Liver (tissue), 9 donors: ENCODE measurements around the gene ARHGEF16. TPM values are rescaled to one million over a fixed set of nuclear protein-coding genes. Genes with fewer than 3 reads are reported as not detected.

Experiments
- DNase-seq: peaks from one replicate; pipeline ENCODE4 v3.0.0-alpha.2; 2017; ENCODE audit warnings: low spot score
- H3K27ac ChIP-seq, 2 donors: one replicate each; pipeline ENCODE4 v1.7.0; 2013; ENCODE audit warnings: inconsistent platforms in 2 of 2, low read length in 2 of 2, control low read depth in 1 of 2, low read depth in 1 of 2, mild to moderate bottlenecking in 1 of 2
- H3K27me3 ChIP-seq, 4 donors: one replicate each; pipeline versions ENCODE4 v1.6.1 to v1.7.0; 2013; ENCODE audit warnings: low read length in 3 of 4, inconsistent platforms in 1 of 4, mild to moderate bottlenecking in 1 of 4, moderate library complexity in 1 of 4; ENCODE audit not compliant: control insufficient read depth in 4 of 4, insufficient read depth in 4 of 4
- H3K36me3 ChIP-seq, 4 donors: one replicate each; pipeline versions ENCODE4 v1.6.1 to v1.7.0; 2013; ENCODE audit warnings: low read length in 3 of 4, mild to moderate bottlenecking in 3 of 4, low read depth in 1 of 4, moderate library complexity in 1 of 4; ENCODE audit not compliant: control insufficient read depth in 4 of 4, insufficient read depth in 3 of 4
- H3K4me1 ChIP-seq, 4 donors: one replicate each; pipeline versions ENCODE4 v1.6.1 to v1.7.0; 2013; ENCODE audit warnings: low read length in 3 of 4, mild to moderate bottlenecking in 3 of 4, moderate library complexity in 1 of 4; ENCODE audit not compliant: control insufficient read depth in 4 of 4, insufficient read depth in 4 of 4
- H3K4me3 ChIP-seq, 3 donors: one replicate each; pipeline versions ENCODE4 v1.6.1 to v1.7.0; 2013; ENCODE audit warnings: low read length in 3 of 3, control low read depth in 1 of 3, low read depth in 1 of 3, mild to moderate bottlenecking in 1 of 3
- H3K9ac ChIP-seq, 2 donors: one replicate each; pipeline ENCODE4 v1.7.0; 2013; ENCODE audit warnings: low read length in 2 of 2, mild to moderate bottlenecking in 2 of 2, moderate library complexity in 2 of 2, control low read depth in 1 of 2, low read depth in 1 of 2
- H3K9me3 ChIP-seq, 4 donors: one replicate each; pipeline versions ENCODE4 v1.6.1 to v1.7.0; 2013; ENCODE audit warnings: low read length in 3 of 4; ENCODE audit not compliant: control insufficient read depth in 4 of 4
- EGR1 ChIP-seq, 2 donors: IDR thresholded peaks; 2 replicates each; pipeline ENCODE4 v1.6.1; 2016 to 2018; ENCODE audit warnings: antibody characterized with exemption in 2 of 2, low read depth in 2 of 2
- FOXA1 ChIP-seq: IDR thresholded peaks from 2 replicates; pipeline ENCODE4 v1.6.1; 2016; ENCODE audit warnings: antibody characterized with exemption
- FOXA2 ChIP-seq: IDR thresholded peaks from 2 replicates; pipeline ENCODE4 v1.6.1; 2016; ENCODE audit warnings: antibody characterized with exemption
- GABPA ChIP-seq, 2 donors: IDR thresholded peaks in 1 of 2; conservative IDR thresholded peaks in 1 of 2; 2 replicates each; pipeline ENCODE4 v1.6.1; 2016; ENCODE audit warnings: antibody characterized with exemption in 2 of 2, mild to moderate bottlenecking in 1 of 2, moderate library complexity in 1 of 2
- HNF4A ChIP-seq, 2 donors: conservative IDR thresholded peaks; 2 replicates each; pipeline ENCODE4 v1.6.1; 2016; ENCODE audit warnings: antibody characterized with exemption in 2 of 2, mild to moderate bottlenecking in 2 of 2
- HNF4G ChIP-seq: IDR thresholded peaks from 2 replicates; pipeline ENCODE4 v1.6.1; 2016; ENCODE audit warnings: antibody characterized with exemption
- JUND ChIP-seq, 2 donors: IDR thresholded peaks; 2 replicates each; pipeline ENCODE4 v1.6.1; 2016; ENCODE audit warnings: antibody characterized with exemption in 2 of 2
- NR2F2 ChIP-seq: IDR thresholded peaks from 2 replicates; pipeline ENCODE4 v1.6.1; 2016; ENCODE audit warnings: antibody characterized with exemption
- RAD21 ChIP-seq, 2 donors: IDR thresholded peaks; 2 replicates each; pipeline ENCODE4 v1.6.1; 2016; ENCODE audit warnings: antibody characterized with exemption in 2 of 2, mild to moderate bottlenecking in 2 of 2
- RXRA ChIP-seq, 2 donors: IDR thresholded peaks; 2 replicates each; pipeline ENCODE4 v1.6.1; 2017 to 2018; ENCODE audit warnings: antibody characterized with exemption in 2 of 2, mild to moderate bottlenecking in 1 of 2
- SP1 ChIP-seq: IDR thresholded peaks from 2 replicates; pipeline ENCODE4 v1.6.1; 2018; ENCODE audit warnings: antibody characterized with exemption, mild to moderate bottlenecking
- TAF1 ChIP-seq: conservative IDR thresholded peaks from 2 replicates; pipeline ENCODE4 v1.6.1; 2016; ENCODE audit warnings: antibody characterized with exemption, mild to moderate bottlenecking
- YY1 ChIP-seq: IDR thresholded peaks from 2 replicates; pipeline ENCODE4 v1.6.1; 2016; ENCODE audit warnings: antibody characterized with exemption, mild to moderate bottlenecking
- WGBS: extraction: QIAGEN DNeasy Blood & Tissue Kit; methylation state at CpG from one replicate; pipeline ENCODE4 v1.1.7; 2013; 5-methylcytosine and 5-hydroxymethylcytosine counted together
- polyA plus RNA-seq, 2 donors: library from polyadenylated mRNA; stranded (reverse) in 1 of 2; unstranded in 1 of 2; fragments of 200-250 nt in 1 of 2; fragments of >200 nt in 1 of 2; fragmentation: Nextera tagmentation in 1 of 2; extraction: Ambion mirVana in 1 of 2; gene quantifications; one replicate each; pipeline versions ENCODE4 v1.2.1 to v1.2.3, GENCODE V29; 2013 to 2015
- total RNA-seq, 2 donors: library from RNA; depleted of rRNA; stranded (reverse); fragments of >200 nt; gene quantifications; one replicate each; pipeline ENCODE4 v1.2.3, GENCODE V29; 2014
- TF ChIP-seq, protein P1 (sequence below): IDR thresholded peaks from 2 replicates; pipeline ENCODE4 v1.6.1; 2016; ENCODE audit warnings: antibody characterized with exemption
- TF ChIP-seq, protein P2 (sequence below): IDR thresholded peaks from 2 replicates; pipeline ENCODE4 v1.6.1; 2016; ENCODE audit warnings: antibody characterized with exemption
- TF ChIP-seq, protein P3 (sequence below): fragments of 150-350 bp; IDR thresholded peaks from 2 replicates; pipeline ENCODE4 v1.5.1; 2017; ENCODE audit warnings: improper control_type of control experiment, low read depth, low read length; ENCODE audit not compliant: missing input control
- TF ChIP-seq, protein P4 (sequence below): IDR thresholded peaks from 2 replicates; pipeline ENCODE4 v1.6.1; 2016; ENCODE audit warnings: antibody characterized with exemption
- TF ChIP-seq, protein P5 (sequence below): IDR thresholded peaks from 2 replicates; pipeline ENCODE4 v1.6.1; 2016; ENCODE audit warnings: antibody characterized with exemption, mild to moderate bottlenecking
- donor health status: healthy.
- donor health status: healthy.
- donor health status: healthy.
- donor health status: healthy.
- donor health status: healthy.

Gene ARHGEF16
- total and polyA plus RNA-seq, 4 donors = 0.65 to 5.6 (median 2.8) TPM

DNA sequence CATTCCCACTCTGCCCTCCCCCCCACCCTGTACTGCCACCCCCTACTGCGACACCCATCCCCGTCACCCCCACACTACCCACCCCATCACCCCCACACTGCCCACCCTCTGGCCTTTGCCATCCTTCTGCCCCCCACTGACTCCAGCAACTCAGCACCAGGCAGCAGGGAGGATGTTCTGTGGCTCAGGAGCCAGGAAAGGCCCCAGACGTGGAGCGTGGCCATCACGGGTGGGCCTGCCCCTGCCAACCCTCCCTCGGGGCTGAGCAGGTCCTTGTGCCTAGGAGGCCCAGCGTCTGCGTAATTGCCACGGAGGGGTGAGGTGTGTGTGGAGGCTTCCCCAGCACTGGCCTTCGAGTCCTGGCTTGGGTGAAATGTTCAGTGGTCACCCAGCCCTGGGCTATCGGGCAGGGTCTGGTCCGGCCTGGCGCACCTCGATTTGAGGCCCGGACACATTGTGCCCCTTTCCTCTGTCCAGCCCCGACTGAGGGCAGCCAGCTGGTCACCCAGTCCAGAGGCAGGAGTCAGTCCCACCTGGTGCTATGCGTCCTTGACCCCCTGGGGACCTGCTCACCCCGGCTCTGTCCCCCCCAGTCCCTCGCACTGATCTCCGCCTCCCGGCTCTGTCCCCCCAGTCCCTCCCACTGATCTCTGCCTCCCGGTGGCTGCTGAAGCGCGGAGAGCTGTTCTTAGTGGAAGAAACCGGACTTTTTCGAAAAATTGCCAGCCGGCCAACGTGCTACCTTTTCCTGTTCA is 23.0 kb downstream of the ARHGEF16 start:
- DNase-seq = no peak

More for the DNA sequence above, 23.0 kb downstream of the ARHGEF16 start:
- Histone ChIP-seq H3K4me1 (peaks cover 0 to 9% (median 6%) of the 10 kb centered on the region in 4 donors), H3K27ac (no peak overlapping the region), H3K9ac (no peak overlapping the region), H3K36me3 (no peaks in the 10 kb centered on the region), H3K27me3 (no peaks in the 10 kb centered on the region), H3K9me3 (no peaks in the 10 kb centered on the region), H3K4me3 (no peak overlapping the region)
- 82% methylated on average over 28 of the region's 28 CpGs for WGBS
- TF ChIP-seq GABPA (IDR thresholded peaks at IDR 0.05 in 1 of 2, conservative IDR thresholded peaks at IDR 0.05 in 1 of 2) (no peak), JUND (IDR thresholded peaks at IDR 0.05) (no peak), SP1 (no peak), RAD21 (IDR thresholded peaks at IDR 0.05) (no peak), FOXA2 (no peak), FOXA1 (no peak), EGR1 (IDR thresholded peaks at IDR 0.05; ENCODE audit: low read depth in 2 of 2) (no peak), YY1 (no peak), TAF1 (no peak), HNF4G (no peak), HNF4A (conservative IDR thresholded peaks at IDR 0.05) (no peak), NR2F2 (no peak), RXRA (IDR thresholded peaks at IDR 0.05) (no peak)
- TF ChIP-seq, protein P1, sequence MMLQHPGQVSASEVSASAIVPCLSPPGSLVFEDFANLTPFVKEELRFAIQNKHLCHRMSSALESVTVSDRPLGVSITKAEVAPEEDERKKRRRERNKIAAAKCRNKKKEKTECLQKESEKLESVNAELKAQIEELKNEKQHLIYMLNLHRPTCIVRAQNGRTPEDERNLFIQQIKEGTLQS = no peak
- TF ChIP-seq, protein P2, sequence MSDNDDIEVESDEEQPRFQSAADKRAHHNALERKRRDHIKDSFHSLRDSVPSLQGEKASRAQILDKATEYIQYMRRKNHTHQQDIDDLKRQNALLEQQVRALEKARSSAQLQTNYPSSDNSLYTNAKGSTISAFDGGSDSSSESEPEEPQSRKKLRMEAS = no peak
- TF ChIP-seq, protein P3, sequence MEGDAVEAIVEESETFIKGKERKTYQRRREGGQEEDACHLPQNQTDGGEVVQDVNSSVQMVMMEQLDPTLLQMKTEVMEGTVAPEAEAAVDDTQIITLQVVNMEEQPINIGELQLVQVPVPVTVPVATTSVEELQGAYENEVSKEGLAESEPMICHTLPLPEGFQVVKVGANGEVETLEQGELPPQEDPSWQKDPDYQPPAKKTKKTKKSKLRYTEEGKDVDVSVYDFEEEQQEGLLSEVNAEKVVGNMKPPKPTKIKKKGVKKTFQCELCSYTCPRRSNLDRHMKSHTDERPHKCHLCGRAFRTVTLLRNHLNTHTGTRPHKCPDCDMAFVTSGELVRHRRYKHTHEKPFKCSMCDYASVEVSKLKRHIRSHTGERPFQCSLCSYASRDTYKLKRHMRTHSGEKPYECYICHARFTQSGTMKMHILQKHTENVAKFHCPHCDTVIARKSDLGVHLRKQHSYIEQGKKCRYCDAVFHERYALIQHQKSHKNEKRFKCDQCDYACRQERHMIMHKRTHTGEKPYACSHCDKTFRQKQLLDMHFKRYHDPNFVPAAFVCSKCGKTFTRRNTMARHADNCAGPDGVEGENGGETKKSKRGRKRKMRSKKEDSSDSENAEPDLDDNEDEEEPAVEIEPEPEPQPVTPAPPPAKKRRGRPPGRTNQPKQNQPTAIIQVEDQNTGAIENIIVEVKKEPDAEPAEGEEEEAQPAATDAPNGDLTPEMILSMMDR = no peak
- TF ChIP-seq, protein P4, sequence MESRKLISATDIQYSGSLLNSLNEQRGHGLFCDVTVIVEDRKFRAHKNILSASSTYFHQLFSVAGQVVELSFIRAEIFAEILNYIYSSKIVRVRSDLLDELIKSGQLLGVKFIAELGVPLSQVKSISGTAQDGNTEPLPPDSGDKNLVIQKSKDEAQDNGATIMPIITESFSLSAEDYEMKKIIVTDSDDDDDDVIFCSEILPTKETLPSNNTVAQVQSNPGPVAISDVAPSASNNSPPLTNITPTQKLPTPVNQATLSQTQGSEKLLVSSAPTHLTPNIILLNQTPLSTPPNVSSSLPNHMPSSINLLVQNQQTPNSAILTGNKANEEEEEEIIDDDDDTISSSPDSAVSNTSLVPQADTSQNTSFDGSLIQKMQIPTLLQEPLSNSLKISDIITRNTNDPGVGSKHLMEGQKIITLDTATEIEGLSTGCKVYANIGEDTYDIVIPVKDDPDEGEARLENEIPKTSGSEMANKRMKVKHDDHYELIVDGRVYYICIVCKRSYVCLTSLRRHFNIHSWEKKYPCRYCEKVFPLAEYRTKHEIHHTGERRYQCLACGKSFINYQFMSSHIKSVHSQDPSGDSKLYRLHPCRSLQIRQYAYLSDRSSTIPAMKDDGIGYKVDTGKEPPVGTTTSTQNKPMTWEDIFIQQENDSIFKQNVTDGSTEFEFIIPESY = no peak
- TF ChIP-seq, protein P5, sequence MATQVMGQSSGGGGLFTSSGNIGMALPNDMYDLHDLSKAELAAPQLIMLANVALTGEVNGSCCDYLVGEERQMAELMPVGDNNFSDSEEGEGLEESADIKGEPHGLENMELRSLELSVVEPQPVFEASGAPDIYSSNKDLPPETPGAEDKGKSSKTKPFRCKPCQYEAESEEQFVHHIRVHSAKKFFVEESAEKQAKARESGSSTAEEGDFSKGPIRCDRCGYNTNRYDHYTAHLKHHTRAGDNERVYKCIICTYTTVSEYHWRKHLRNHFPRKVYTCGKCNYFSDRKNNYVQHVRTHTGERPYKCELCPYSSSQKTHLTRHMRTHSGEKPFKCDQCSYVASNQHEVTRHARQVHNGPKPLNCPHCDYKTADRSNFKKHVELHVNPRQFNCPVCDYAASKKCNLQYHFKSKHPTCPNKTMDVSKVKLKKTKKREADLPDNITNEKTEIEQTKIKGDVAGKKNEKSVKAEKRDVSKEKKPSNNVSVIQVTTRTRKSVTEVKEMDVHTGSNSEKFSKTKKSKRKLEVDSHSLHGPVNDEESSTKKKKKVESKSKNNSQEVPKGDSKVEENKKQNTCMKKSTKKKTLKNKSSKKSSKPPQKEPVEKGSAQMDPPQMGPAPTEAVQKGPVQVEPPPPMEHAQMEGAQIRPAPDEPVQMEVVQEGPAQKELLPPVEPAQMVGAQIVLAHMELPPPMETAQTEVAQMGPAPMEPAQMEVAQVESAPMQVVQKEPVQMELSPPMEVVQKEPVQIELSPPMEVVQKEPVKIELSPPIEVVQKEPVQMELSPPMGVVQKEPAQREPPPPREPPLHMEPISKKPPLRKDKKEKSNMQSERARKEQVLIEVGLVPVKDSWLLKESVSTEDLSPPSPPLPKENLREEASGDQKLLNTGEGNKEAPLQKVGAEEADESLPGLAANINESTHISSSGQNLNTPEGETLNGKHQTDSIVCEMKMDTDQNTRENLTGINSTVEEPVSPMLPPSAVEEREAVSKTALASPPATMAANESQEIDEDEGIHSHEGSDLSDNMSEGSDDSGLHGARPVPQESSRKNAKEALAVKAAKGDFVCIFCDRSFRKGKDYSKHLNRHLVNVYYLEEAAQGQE = no peak
